GM10847 (cell line): ENCODE measurements around the gene CNIH3.

Source experiments
- POLR2A ChIP-seq: IDR thresholded peaks from 2 replicates; pipeline ENCODE4 v1.6.1; 2011; ENCODE audit not compliant: insufficient read length; ENCODE audit errors: extremely low read depth

CNIH3 gene

DNA sequence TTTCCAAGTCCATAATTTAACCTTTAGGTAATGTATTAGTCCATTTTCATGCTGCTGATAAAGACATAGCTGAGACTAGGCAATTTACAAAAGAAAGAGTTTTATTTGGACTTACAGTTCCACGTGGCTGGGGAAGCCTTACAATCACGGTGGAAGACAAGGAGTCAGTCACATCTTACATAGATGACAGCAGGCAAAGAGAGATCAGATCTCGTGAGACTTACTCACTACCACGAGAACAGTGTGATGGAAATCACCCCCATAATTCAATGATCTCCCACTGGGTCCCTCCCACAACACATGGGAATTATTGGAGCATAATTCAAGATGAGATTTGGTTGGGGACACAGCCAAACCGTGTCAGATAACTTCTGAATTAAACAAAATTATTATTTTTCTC, 44.0 kb downstream of the CNIH3 start:
- no peak for TF ChIP-seq POLR2A

DNA sequence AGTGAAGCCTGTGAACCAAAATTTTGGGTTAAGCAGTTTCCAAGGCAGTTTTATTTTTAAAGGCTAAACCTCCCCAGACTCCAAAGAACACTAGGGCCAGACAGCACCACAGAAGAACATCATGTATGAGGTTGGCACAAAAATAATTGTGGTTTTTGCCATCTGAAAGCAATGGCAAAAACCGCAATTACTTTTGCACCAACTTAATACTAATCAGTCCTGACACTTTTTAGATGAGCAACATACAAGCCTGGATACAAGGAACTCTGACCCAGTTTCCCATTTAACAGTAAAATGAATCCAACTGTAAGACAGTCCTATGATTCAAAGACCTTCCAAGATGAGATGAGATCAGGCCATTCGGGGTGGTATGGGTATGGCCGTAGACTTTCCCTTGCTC, 46.8 kb downstream of the CNIH3 start:
- TF ChIP-seq POLR2A: no peak

DNA sequence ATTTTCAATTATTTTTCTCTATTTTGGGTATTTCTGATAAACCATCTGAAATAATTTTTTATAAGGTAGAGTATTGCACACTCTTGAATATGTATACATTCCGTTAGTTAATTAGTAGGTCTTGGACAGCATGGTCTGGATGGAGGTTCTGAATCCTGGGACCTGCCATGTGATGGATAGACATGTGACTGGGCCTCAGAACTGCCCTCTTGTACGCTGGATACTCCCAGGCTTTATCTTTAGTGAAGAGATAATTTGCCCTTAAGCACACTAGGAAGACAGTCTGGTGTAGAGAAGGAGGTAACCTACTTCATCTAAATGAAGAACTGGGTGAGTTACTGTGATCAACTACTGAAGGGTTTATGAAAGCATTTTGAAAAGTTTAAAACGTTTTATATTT, 48.9 kb downstream of the CNIH3 start:
- TF ChIP-seq POLR2A: no peak

GRCh38 chr1:224666078-224666477, 50.0 kb downstream of the CNIH3 start:
- no peak for TF ChIP-seq POLR2A

DNA sequence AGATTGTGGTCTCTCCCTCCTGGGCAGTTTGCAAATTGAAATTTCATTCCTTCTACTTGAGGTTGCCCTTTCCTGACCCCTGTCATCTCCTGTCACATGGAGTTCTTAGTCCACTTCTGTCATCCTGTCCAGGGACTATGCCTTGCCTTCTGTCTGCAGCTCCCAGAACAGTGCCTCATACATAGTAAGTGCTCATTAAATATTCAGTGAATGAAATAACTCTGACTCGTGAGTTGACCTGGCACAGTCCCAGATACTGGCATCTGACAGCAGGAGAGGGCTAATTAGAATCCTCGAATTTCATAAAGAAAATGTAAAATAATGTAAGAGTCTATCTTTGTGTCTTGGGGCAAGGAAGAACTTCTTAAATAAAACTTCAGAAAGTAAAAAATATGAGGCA, 50.8 kb downstream of the CNIH3 start:
- no peak for TF ChIP-seq POLR2A

DNA sequence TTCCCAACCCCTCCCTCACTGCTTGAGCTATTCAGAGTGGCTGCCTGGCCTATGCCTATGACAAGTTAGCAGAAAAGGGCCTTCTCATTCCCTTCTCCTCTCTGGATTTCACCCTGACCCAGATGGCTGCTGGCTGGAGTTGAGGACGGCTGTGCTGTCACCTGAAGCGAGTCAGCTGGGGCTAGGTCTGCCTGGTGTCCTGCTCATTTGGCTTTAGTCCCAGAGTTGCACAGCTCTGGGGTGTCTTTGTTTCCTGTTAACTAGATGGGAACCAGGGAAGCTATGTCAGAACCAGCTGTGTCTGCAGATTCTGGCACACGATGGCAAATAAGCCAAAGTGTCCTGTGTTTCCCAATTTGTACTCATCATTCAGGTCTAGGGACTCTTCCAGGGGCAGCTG, 52.9 kb downstream of the CNIH3 start:
- no peak for TF ChIP-seq POLR2A

GRCh38 chr1:224669403-224669802, 53.3 kb downstream of the CNIH3 start:
- TF ChIP-seq POLR2A: no peak

DNA sequence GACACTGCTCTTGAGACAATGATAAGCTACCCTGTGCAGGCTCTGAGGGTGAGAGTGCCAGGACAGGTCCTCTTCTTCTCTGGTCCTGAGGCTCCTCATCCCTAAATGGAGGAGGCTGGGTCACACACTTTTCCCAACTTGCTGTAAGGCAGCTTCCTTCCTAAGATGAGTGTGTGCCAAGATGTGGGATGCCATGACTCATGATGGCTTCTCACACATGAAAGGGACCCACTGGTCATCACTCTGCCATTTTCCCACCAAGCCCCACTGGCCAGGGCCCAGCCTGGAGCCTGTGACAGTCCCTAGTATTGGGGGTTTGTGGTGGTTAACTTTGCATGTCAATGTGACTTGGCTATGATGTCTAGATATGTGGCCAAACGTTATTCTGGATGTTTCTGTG, 54.4 kb downstream of the CNIH3 start:
- TF ChIP-seq POLR2A: no peak

- no peak for TF ChIP-seq POLR2A
These were observed 55.0 kb downstream of the CNIH3 start for GRCh38 chr1:224671076-224671475.

DNA sequence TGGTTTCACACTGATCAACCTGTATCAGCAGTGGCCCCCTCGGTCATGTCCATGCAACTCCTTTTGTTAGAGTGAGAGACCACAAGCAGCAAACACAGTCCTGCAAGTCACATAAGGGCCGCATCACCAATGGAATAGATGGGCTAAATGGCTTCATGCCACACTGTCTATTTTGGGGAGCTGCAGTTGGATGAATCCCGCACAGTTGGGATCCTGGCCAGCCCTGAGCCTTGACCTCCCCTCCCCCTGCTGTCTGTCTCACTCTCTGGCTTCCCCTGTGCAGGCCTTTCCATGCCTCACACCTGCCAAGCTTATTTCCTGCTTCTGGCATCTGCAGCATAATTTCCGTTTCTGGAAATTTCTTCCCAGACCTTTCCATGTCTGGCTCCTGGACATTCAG, 57.0 kb downstream of the CNIH3 start:
- no peak for TF ChIP-seq POLR2A

GRCh38 chr1:224675590-224675989, 59.5 kb downstream of the CNIH3 start:
- TF ChIP-seq POLR2A: no peak

GRCh38 chr1:224676551-224676950, 60.4 kb downstream of the CNIH3 start:
- no peak for TF ChIP-seq POLR2A

DNA sequence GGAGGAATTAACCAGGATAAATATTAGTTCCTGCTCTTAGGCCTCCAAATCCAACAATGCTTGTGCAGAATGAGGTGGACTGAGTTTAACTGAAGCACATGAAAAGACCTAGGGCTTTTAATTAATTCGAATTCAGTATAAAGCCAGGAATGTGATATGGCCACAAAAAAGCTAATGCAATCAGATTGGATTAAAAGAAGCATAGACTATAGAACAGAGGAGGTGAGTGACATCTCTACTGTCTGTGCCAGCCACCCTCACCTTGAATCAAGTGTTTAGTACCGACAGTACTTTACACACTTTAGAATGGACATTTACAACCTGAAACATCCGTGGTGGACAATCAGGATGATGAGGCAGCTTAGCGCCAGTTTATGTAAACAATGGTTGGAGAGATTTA, 62.1 kb downstream of the CNIH3 start:
- TF ChIP-seq POLR2A: no peak

GRCh38 chr1:224679606-224680005, 63.5 kb downstream of the CNIH3 start:
- no peak for TF ChIP-seq POLR2A

- TF ChIP-seq POLR2A: no peak
These were observed 65.7 kb downstream of the CNIH3 start for GRCh38 chr1:224681816-224682215.

DNA sequence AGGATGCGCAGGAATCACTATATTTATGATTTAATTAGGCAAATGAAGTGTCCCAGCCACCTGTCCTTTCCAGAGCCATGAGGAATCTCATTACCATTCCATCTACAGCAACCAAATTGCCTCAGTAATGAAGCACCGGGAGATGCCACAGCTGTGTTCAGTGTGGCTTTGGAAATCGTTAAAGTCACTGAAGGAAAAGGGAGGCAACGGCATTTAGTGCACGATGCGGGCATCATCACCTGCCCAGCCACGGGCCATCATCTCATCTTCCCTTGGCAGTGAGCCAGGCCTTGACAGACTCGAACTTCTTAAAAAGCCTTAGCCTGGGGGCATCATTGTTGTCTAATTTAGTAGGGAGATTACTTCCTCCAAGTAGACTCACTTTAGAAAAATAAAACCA, 67.8 kb downstream of the CNIH3 start:
- TF ChIP-seq POLR2A: no peak

GRCh38 chr1:224684979-224685425, 68.9 kb downstream of the CNIH3 start:
- TF ChIP-seq POLR2A: no peak

DNA sequence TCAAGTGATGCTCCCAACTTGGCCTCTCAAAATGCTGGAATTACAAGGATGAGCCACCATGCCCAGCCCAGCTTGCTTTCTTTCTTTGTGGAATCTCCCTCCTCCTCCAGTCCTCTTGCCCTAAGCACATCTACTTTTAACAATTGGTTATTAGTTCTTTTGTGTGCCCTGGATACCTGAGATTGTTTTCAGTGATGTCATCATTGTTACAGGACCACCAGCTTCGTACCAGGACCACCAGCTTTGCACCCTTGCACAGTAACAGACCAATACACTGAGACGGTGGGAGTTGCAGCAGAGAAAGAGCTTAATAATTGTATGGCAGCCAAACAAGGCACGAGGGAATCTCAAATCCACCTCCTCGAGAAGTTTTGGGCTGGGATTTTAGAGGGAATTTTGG, 71.3 kb downstream of the CNIH3 start:
- TF ChIP-seq POLR2A: no peak
